WTC11 (cell line): Measurements from ENCODE around the gene TMEM14C.

Experiments
- CREB1 ChIP-seq: sonication (generic); formaldehyde crosslinking; IDR thresholded peaks from 2 replicates; pipeline ENCODE4 v1.8.0; 2023; ENCODE audit warnings: mild to moderate bottlenecking, missing genetic modification reagents
- CTCF ChIP-seq: fragments of 200-600 bp; IDR thresholded peaks from 2 replicates; pipeline ENCODE4 v1.8.0; 2022; ENCODE audit warnings: antibody characterized with exemption
- IRF2 ChIP-seq: sonication (generic); formaldehyde crosslinking; IDR thresholded peaks from 2 replicates; pipeline ENCODE4 v1.8.0; 2022; ENCODE audit warnings: low read depth, missing genetic modification reagents, borderline replicate concordance
- JAZF1 ChIP-seq: fragments of 250-450 bp; sonication (Bioruptor Pico); IDR thresholded peaks from 2 replicates; pipeline ENCODE4 v1.9.0; 2021; ENCODE audit warnings: moderate library complexity, mild to moderate bottlenecking, inconsistent platforms
- SP1 ChIP-seq: sonication (generic); formaldehyde crosslinking; conservative IDR thresholded peaks from 2 replicates; pipeline ENCODE4 v1.8.1; 2022; ENCODE audit warnings: missing genetic modification reagents
- TF ChIP-seq, protein P1 (sequence below): sonication (generic); formaldehyde crosslinking; IDR thresholded peaks from 2 replicates; pipeline ENCODE4 v1.8.0; 2022; ENCODE audit warnings: mild to moderate bottlenecking, missing genetic modification reagents
- TF ChIP-seq, protein P2 (sequence below): sonication (generic); formaldehyde crosslinking; IDR thresholded peaks from 2 replicates; pipeline ENCODE4 v1.8.1; 2023; ENCODE audit warnings: mild to moderate bottlenecking, missing genetic modification reagents

GRCh38 chr6:10763006-10763405 lies 40.1 kb downstream of the TMEM14C start:
- TF ChIP-seq CTCF (no peak), IRF2 (CRISPR knock-in tag) (no peak), CREB1 (no peak), JAZF1 (CRISPR knock-in tag) (no peak), SP1 (CRISPR knock-in tag) (no peak)
- TF ChIP-seq, protein P1, sequence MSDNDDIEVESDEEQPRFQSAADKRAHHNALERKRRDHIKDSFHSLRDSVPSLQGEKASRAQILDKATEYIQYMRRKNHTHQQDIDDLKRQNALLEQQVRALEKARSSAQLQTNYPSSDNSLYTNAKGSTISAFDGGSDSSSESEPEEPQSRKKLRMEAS (CRISPR knock-in tag): no peak
- TF ChIP-seq, protein P2, sequence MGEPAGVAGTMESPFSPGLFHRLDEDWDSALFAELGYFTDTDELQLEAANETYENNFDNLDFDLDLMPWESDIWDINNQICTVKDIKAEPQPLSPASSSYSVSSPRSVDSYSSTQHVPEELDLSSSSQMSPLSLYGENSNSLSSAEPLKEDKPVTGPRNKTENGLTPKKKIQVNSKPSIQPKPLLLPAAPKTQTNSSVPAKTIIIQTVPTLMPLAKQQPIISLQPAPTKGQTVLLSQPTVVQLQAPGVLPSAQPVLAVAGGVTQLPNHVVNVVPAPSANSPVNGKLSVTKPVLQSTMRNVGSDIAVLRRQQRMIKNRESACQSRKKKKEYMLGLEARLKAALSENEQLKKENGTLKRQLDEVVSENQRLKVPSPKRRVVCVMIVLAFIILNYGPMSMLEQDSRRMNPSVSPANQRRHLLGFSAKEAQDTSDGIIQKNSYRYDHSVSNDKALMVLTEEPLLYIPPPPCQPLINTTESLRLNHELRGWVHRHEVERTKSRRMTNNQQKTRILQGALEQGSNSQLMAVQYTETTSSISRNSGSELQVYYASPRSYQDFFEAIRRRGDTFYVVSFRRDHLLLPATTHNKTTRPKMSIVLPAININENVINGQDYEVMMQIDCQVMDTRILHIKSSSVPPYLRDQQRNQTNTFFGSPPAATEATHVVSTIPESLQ (CRISPR knock-in tag): no peak
